ENCODE data around the gene NLGN4Y. TPM values are rescaled to one million over a fixed set of nuclear protein-coding genes. Genes with fewer than 3 reads are reported as not detected.

Gene NLGN4Y
- total and polyA plus RNA-seq, 2 experiments from 2014 or later, result 10.9 to 73.6 TPM

DNA sequence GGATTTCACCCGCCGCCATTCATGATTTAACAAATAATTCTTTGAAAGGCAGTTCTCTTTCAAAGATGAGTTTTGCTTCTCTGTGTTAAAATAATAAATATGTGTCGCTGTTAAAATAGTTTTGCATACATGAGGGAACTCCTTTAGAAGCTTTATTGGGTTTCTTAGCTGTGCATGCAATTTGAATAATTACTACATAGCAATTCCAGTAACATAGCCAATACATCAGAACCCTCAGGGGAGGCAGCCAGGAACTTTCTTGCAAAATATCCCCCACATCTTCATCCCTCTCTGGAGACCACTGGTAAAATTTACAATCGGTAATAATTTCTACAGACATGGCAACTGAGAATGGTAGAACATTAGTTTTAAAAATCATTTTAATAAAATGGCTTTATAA, 268.8 kb downstream of the NLGN4Y start (continued):
- TF ChIP-seq, protein P1, sequence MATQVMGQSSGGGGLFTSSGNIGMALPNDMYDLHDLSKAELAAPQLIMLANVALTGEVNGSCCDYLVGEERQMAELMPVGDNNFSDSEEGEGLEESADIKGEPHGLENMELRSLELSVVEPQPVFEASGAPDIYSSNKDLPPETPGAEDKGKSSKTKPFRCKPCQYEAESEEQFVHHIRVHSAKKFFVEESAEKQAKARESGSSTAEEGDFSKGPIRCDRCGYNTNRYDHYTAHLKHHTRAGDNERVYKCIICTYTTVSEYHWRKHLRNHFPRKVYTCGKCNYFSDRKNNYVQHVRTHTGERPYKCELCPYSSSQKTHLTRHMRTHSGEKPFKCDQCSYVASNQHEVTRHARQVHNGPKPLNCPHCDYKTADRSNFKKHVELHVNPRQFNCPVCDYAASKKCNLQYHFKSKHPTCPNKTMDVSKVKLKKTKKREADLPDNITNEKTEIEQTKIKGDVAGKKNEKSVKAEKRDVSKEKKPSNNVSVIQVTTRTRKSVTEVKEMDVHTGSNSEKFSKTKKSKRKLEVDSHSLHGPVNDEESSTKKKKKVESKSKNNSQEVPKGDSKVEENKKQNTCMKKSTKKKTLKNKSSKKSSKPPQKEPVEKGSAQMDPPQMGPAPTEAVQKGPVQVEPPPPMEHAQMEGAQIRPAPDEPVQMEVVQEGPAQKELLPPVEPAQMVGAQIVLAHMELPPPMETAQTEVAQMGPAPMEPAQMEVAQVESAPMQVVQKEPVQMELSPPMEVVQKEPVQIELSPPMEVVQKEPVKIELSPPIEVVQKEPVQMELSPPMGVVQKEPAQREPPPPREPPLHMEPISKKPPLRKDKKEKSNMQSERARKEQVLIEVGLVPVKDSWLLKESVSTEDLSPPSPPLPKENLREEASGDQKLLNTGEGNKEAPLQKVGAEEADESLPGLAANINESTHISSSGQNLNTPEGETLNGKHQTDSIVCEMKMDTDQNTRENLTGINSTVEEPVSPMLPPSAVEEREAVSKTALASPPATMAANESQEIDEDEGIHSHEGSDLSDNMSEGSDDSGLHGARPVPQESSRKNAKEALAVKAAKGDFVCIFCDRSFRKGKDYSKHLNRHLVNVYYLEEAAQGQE (IDR thresholded peaks at IDR 0.05; ENCODE audit: unreplicated experiment), result no peak
- TF ChIP-seq NANOG (IDR thresholded peaks at IDR 0.05; ENCODE audit: borderline replicate concordance) (no peak), ZNF331 (CRISPR knock-in tag; IDR thresholded peaks at IDR 0.05; ENCODE audit: low read depth) (no peak), ZNF114 (CRISPR knock-in tag; IDR thresholded peaks at IDR 0.05) (no peak), JUNB (IDR thresholded peaks at IDR 0.05; ENCODE audit: unreplicated experiment) (no peak), STAT1 (IDR thresholded peaks at IDR 0.05; ENCODE audit: unreplicated experiment) (no peak), POLR2AphosphoS5 (IDR thresholded peaks at IDR 0.05; ENCODE audit: low read depth) (no peak), EZH2 (IDR thresholded peaks at IDR 0.05; ENCODE audit: low read depth, unreplicated experiment) (no peak)
- TF ChIP-seq, protein P2, sequence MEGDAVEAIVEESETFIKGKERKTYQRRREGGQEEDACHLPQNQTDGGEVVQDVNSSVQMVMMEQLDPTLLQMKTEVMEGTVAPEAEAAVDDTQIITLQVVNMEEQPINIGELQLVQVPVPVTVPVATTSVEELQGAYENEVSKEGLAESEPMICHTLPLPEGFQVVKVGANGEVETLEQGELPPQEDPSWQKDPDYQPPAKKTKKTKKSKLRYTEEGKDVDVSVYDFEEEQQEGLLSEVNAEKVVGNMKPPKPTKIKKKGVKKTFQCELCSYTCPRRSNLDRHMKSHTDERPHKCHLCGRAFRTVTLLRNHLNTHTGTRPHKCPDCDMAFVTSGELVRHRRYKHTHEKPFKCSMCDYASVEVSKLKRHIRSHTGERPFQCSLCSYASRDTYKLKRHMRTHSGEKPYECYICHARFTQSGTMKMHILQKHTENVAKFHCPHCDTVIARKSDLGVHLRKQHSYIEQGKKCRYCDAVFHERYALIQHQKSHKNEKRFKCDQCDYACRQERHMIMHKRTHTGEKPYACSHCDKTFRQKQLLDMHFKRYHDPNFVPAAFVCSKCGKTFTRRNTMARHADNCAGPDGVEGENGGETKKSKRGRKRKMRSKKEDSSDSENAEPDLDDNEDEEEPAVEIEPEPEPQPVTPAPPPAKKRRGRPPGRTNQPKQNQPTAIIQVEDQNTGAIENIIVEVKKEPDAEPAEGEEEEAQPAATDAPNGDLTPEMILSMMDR (conservative IDR thresholded peaks at IDR 0.05; ENCODE audit: low read depth in 2 of 2), result no peak
- TF ChIP-seq, protein P3, sequence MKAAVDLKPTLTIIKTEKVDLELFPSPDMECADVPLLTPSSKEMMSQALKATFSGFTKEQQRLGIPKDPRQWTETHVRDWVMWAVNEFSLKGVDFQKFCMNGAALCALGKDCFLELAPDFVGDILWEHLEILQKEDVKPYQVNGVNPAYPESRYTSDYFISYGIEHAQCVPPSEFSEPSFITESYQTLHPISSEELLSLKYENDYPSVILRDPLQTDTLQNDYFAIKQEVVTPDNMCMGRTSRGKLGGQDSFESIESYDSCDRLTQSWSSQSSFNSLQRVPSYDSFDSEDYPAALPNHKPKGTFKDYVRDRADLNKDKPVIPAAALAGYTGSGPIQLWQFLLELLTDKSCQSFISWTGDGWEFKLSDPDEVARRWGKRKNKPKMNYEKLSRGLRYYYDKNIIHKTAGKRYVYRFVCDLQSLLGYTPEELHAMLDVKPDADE (IDR thresholded peaks at IDR 0.05), result no peak

DNA sequence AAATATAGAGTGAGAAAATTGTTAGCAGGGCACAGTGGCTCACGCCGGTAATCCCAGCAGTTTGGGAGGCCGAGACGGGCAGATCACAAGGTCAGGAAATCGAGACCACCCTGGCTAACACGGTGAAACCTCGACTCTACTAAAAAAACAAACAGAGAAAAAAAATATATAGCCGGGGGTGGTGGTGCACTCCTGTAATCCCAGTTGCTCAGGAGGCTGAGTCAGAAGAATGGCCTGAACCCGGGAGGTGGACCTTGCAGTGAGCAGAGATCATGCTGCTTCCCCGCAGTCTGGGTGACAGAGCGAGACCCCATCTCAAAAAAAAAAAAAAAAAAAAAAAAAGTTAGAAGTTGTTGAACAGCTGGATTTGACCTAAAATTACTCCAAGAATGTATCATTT, 269.3 kb downstream of the NLGN4Y start:
- no peaks in the 10 kb centered on the region for H3K9me3 Mint-ChIP-seq
- DNase-seq (ENCODE audit: low spot score), result no peak
- no peaks in the 10 kb centered on the region for H3K4me1 Mint-ChIP-seq
- H3K79me2 ChIP-seq (replicated peaks; ENCODE audit: insufficient read depth), result no peaks in the 10 kb centered on the region
- H3K27ac Mint-ChIP-seq, result no peak overlapping the region
- no peaks in the 10 kb centered on the region for H3K4me1 ChIP-seq (ENCODE audit: insufficient read depth)
- H3K27me3 ChIP-seq (ENCODE audit: insufficient read depth), result no peaks in the 10 kb centered on the region
- no peaks in the 10 kb centered on the region for H4K20me1 ChIP-seq (replicated peaks; ENCODE audit: insufficient read depth)
- H3K36me3 ChIP-seq (ENCODE audit: insufficient read depth), result no peaks in the 10 kb centered on the region
- ATAC-seq, result no peak
- H3F3A ChIP-seq (replicated peaks; ENCODE audit: low read depth), result no peaks in the 10 kb centered on the region
- H2AFZ ChIP-seq, result no peak overlapping the region
- H3K4me2 ChIP-seq, result no peak overlapping the region
- H3K36me3 Mint-ChIP-seq (ENCODE audit: low read depth), result peaks cover 6% of the 10 kb centered on the region; the same call in 2 of the 3 replicates
- no peaks in the 10 kb centered on the region for H3K27me3 Mint-ChIP-seq (ENCODE audit: insufficient read depth, low read depth, poor library complexity)
- H3K4me3 ChIP-seq, result no peak overlapping the region
- no peak overlapping the region for H3K4me3 Mint-ChIP-seq
- H3K27ac ChIP-seq (ENCODE audit: low read depth), result no peak overlapping the region
- no peaks in the 10 kb centered on the region for H3K9me2 ChIP-seq (ENCODE audit: insufficient read depth)
- TF ChIP-seq, protein P2 (conservative IDR thresholded peaks at IDR 0.05; ENCODE audit: low read depth in 2 of 2), result no peak
- no peak for TF ChIP-seq NANOG (IDR thresholded peaks at IDR 0.05; ENCODE audit: borderline replicate concordance)
- TF ChIP-seq EZH2 (IDR thresholded peaks at IDR 0.05; ENCODE audit: low read depth, unreplicated experiment), result no peak
- TF ChIP-seq POLR2AphosphoS5 (IDR thresholded peaks at IDR 0.05; ENCODE audit: low read depth), result no peak
- no peak for TF ChIP-seq CREB1 (CRISPR knock-in tag; IDR thresholded peaks at IDR 0.05; ENCODE audit: low read depth)
- TF ChIP-seq ZNF114 (CRISPR knock-in tag; IDR thresholded peaks at IDR 0.05), result no peak
- TF ChIP-seq ZNF331 (CRISPR knock-in tag; IDR thresholded peaks at IDR 0.05; ENCODE audit: low read depth), result no peak
- no peak for TF ChIP-seq STAT1 (IDR thresholded peaks at IDR 0.05; ENCODE audit: unreplicated experiment)
- TF ChIP-seq, protein P1 (IDR thresholded peaks at IDR 0.05; ENCODE audit: unreplicated experiment), result no peak
- no peak for TF ChIP-seq EZH2phosphoT487 (IDR thresholded peaks at IDR 0.05; ENCODE audit: unreplicated experiment)
- no peak for TF ChIP-seq JUNB (IDR thresholded peaks at IDR 0.05; ENCODE audit: unreplicated experiment)
- TF ChIP-seq, protein P3 (IDR thresholded peaks at IDR 0.05), result no peak
